Measurements from ENCODE around the gene GPR160. TPM values are rescaled to one million over a fixed set of nuclear protein-coding genes. Genes with fewer than 3 reads are reported as not detected.

The GPR160 gene
- total and polyA plus RNA-seq, 2 of the 13 experiments (the other 11 are each of a cell fraction or from before 2014, with no cell fraction given) = 12.1 to 23.2 TPM

DNA sequence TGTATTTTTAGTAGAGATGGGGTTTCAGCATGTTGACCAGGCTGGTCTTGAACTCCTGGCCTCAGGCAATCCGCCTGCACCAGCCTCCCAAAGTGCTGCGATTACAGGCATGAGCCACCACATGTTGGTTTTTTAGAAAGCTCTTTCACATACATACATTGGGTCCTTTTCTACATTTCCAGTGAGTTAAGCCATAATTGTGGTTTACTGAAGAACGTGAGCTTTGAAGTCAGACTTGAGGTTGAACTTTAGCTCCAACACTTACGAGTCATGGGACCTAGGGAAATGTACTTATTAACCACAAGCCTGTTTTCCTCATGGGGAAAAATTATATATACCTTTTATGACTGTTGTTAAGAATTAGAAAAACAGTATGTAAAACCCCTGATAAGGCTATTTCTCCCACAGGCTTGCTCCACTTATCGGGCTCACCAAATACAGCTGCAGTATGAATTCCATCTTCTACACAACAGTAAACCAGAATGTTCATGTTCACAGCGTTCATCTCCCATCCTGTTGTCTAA is 39.0 kb downstream of the GPR160 start (continued):
- TF ChIP-seq, protein P1, sequence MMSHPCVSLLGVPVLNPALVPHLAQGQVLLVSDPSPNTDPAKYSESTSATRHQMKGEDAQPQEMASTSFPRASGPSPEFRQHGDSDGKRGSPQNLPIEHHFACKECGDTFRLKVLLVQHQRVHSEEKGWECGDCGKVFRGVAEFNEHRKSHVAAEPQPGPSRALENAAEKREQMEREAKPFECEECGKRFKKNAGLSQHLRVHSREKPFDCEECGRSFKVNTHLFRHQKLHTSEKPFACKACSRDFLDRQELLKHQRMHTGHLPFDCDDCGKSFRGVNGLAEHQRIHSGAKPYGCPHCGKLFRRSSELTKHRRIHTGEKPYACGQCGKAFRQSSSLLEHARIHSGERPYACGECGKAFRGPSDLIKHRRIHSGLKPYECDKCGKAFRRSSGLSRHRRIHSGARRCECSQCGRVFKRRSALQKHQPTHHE (CRISPR knock-in tag; IDR thresholded peaks at IDR 0.05; ENCODE audit: borderline replicate concordance) = no peak
- TF ChIP-seq ZNF251 (CRISPR knock-in tag; IDR thresholded peaks at IDR 0.05) = no peak
- no peak; the same call in 1 of the 2 replicates for TF ChIP-seq HDAC1 (CRISPR knock-in tag; IDR thresholded peaks at IDR 0.05)
- no peak for TF ChIP-seq ZNF7 (CRISPR knock-in tag; IDR thresholded peaks at IDR 0.05)
- no peak for TF ChIP-seq STAT5B (CRISPR knock-in tag; IDR thresholded peaks at IDR 0.05)
- no peak for TF ChIP-seq ZNF570 (CRISPR knock-in tag; IDR thresholded peaks at IDR 0.05; ENCODE audit: borderline replicate concordance)
- TF ChIP-seq KLF13 (CRISPR knock-in tag; IDR thresholded peaks at IDR 0.05) = no peak
- TF ChIP-seq, protein P2, sequence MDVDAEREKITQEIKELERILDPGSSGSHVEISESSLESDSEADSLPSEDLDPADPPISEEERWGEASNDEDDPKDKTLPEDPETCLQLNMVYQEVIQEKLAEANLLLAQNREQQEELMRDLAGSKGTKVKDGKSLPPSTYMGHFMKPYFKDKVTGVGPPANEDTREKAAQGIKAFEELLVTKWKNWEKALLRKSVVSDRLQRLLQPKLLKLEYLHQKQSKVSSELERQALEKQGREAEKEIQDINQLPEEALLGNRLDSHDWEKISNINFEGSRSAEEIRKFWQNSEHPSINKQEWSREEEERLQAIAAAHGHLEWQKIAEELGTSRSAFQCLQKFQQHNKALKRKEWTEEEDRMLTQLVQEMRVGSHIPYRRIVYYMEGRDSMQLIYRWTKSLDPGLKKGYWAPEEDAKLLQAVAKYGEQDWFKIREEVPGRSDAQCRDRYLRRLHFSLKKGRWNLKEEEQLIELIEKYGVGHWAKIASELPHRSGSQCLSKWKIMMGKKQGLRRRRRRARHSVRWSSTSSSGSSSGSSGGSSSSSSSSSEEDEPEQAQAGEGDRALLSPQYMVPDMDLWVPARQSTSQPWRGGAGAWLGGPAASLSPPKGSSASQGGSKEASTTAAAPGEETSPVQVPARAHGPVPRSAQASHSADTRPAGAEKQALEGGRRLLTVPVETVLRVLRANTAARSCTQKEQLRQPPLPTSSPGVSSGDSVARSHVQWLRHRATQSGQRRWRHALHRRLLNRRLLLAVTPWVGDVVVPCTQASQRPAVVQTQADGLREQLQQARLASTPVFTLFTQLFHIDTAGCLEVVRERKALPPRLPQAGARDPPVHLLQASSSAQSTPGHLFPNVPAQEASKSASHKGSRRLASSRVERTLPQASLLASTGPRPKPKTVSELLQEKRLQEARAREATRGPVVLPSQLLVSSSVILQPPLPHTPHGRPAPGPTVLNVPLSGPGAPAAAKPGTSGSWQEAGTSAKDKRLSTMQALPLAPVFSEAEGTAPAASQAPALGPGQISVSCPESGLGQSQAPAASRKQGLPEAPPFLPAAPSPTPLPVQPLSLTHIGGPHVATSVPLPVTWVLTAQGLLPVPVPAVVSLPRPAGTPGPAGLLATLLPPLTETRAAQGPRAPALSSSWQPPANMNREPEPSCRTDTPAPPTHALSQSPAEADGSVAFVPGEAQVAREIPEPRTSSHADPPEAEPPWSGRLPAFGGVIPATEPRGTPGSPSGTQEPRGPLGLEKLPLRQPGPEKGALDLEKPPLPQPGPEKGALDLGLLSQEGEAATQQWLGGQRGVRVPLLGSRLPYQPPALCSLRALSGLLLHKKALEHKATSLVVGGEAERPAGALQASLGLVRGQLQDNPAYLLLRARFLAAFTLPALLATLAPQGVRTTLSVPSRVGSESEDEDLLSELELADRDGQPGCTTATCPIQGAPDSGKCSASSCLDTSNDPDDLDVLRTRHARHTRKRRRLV (CRISPR knock-in tag; IDR thresholded peaks at IDR 0.05) = no peak
- TF ChIP-seq BCL6 (CRISPR knock-in tag; IDR thresholded peaks at IDR 0.05) = peak; percentile 81
- TF ChIP-seq, protein P3, sequence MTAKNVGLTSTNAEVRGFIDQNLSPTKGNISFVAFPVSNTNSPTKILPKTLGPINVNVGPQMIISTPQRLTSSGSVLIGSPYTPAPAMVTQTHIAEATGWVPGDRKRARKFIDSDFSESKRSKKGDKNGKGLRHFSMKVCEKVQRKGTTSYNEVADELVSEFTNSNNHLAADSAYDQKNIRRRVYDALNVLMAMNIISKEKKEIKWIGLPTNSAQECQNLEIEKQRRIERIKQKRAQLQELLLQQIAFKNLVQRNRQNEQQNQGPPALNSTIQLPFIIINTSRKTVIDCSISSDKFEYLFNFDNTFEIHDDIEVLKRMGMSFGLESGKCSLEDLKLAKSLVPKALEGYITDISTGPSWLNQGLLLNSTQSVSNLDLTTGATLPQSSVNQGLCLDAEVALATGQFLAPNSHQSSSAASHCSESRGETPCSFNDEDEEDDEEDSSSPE (CRISPR knock-in tag; IDR thresholded peaks at IDR 0.05) = no peak
- no peak for TF ChIP-seq HOXA3 (CRISPR knock-in tag; IDR thresholded peaks at IDR 0.05)
- TF ChIP-seq ZNF263 (CRISPR knock-in tag; IDR thresholded peaks at IDR 0.05) = no peak
- TF ChIP-seq RFX5 (IDR thresholded peaks at IDR 0.05; ENCODE audit: low read depth, low read length) = no peak
- TF ChIP-seq JUND (CRISPR knock-in tag; IDR thresholded peaks at IDR 0.05) = no peak
- TF ChIP-seq, protein P4, sequence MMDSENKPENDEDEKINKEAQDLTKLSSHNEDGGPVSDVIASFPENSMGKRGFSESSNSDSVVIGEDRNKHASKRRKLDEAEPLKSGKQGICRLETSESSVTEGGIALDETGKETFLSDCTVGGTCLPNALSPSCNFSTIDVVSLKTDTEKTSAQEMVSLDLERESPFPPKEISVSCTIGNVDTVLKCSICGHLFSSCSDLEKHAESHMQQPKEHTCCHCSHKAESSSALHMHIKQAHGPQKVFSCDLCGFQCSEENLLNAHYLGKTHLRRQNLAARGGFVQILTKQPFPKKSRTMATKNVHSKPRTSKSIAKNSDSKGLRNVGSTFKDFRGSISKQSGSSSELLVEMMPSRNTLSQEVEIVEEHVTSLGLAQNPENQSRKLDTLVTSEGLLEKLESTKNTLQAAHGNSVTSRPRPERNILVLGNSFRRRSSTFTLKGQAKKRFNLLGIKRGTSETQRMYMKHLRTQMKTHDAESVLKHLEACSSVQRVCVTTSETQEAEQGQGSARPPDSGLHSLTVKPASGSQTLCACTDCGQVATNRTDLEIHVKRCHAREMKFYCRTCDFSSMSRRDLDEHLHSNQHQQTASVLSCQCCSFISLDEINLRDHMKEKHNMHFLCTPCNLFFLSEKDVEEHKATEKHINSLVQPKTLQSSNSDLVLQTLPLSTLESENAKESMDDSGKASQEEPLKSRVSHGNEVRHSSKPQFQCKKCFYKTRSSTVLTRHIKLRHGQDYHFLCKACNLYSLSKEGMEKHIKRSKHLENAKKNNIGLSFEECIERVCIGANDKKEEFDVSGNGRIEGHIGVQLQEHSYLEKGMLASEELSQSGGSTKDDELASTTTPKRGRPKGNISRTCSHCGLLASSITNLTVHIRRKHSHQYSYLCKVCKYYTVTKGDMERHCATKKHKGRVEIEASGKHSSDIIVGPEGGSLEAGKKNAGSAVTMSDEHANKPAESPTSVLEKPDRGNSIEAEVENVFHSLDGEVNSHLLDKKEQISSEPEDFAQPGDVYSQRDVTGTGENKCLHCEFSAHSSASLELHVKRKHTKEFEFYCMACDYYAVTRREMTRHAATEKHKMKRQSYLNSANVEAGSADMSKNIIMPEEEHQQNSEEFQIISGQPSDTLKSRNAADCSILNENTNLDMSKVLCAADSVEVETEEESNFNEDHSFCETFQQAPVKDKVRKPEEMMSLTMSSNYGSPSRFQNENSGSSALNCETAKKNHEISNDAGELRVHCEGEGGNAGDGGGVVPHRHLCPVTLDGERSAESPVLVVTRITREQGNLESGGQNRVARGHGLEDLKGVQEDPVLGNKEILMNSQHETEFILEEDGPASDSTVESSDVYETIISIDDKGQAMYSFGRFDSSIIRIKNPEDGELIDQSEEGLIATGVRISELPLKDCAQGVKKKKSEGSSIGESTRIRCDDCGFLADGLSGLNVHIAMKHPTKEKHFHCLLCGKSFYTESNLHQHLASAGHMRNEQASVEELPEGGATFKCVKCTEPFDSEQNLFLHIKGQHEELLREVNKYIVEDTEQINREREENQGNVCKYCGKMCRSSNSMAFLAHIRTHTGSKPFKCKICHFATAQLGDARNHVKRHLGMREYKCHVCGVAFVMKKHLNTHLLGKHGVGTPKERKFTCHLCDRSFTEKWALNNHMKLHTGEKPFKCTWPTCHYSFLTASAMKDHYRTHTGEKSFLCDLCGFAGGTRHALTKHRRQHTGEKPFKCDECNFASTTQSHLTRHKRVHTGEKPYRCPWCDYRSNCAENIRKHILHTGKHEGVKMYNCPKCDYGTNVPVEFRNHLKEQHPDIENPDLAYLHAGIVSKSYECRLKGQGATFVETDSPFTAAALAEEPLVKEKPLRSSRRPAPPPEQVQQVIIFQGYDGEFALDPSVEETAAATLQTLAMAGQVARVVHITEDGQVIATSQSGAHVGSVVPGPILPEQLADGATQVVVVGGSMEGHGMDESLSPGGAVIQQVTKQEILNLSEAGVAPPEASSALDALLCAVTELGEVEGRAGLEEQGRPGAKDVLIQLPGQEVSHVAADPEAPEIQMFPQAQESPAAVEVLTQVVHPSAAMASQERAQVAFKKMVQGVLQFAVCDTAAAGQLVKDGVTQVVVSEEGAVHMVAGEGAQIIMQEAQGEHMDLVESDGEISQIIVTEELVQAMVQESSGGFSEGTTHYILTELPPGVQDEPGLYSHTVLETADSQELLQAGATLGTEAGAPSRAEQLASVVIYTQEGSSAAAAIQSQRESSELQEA (CRISPR knock-in tag; IDR thresholded peaks at IDR 0.05; ENCODE audit: not compliant biosample characterization) = no peak
